ENCODE data around the gene RHOD. TPM values are rescaled to one million over a fixed set of nuclear protein-coding genes. Genes with fewer than 3 reads are reported as not detected.

Gene RHOD
- total and polyA plus RNA-seq, 7 donors: 9.7 to 56.5 (median 20.9) TPM

- intact Hi-C loops (cut with DNase I): loop anchor here in 1 of 2 donors (2.0 kb wide), 1 partner anchor 17 kb away; no protein-coding TSS in a partner anchor
- Histone ChIP-seq H3K4me1 (no peaks in the 10 kb centered on the region), H3K27ac (no peak overlapping the region), H3K27me3 (ENCODE audit: insufficient read depth in 3 of 3, low read length in 2 of 3) (no peaks in the 10 kb centered on the region), H3K36me3 (ENCODE audit: insufficient read depth in 1 of 2, low read depth in 1 of 2) (peaks cover 0 to 9% of the 10 kb centered on the region in 2 donors), H3K9me3 (no peaks in the 10 kb centered on the region), H3K4me3 (peak overlapping the region; percentile 53)
- WGBS, 3 donors: 46 to 55% (median 53%) methylated on average over 53 of the region's 53 CpGs
- ATAC-seq: peak; percentile 83 to 94 (median 87)
- DNase-seq: peak; percentile 74 to 82
- peak; percentile 79 for TF ChIP-seq CTCF (IDR thresholded peaks at IDR 0.05)
These were observed 15.0 kb downstream of the RHOD start for GRCh38 chr11:67071420-67072284.

- peaks cover 0 to 9% of the 10 kb centered on the region in 2 donors for H3K36me3 ChIP-seq (ENCODE audit: insufficient read depth in 1 of 2, low read depth in 1 of 2)
- 88 to 90% (median 88%) methylated on average over 11 of the region's 11 CpGs for WGBS, 3 donors
- intact Hi-C loops (cut with DNase I): no loop called here
- H3K9me3 ChIP-seq: no peaks in the 10 kb centered on the region
- no peaks in the 10 kb centered on the region for H3K27me3 ChIP-seq (ENCODE audit: insufficient read depth in 3 of 3, low read length in 2 of 3)
- no peaks in the 10 kb centered on the region for H3K4me1 ChIP-seq
- no peak overlapping the region for H3K4me3 ChIP-seq
- no peak for TF ChIP-seq CTCF (IDR thresholded peaks at IDR 0.05)
- no peak overlapping the region for H3K27ac ChIP-seq
- DNase-seq: no peak
- ATAC-seq: no peak
These were observed 15.6 kb downstream of the RHOD start for GRCh38 chr11:67072295-67072694.

GRCh38 chr11:67073908-67074307, 17.3 kb downstream of the RHOD start:
- intact Hi-C loops (cut with DNase I): no loop called here
- 71 to 79% (median 76%) methylated on average over 9 of the region's 9 CpGs for WGBS, 3 donors
- peaks cover 0 to 9% of the 10 kb centered on the region in 2 donors for H3K36me3 ChIP-seq (ENCODE audit: insufficient read depth in 1 of 2, low read depth in 1 of 2)

GRCh38 chr11:67076202-67076601, 19.6 kb downstream of the RHOD start:
- intact Hi-C loops (cut with DNase I): no loop called here
- DNase-seq: no peak
- TF ChIP-seq CTCF (IDR thresholded peaks at IDR 0.05): no peak

More at GRCh38 chr11:67073908-67074307, 17.3 kb downstream of the RHOD start:
- Histone ChIP-seq H3K27me3 (ENCODE audit: insufficient read depth in 3 of 3, low read length in 2 of 3) (no peaks in the 10 kb centered on the region), H3K9me3 (no peaks in the 10 kb centered on the region), H3K4me3 (no peak overlapping the region), H3K27ac (no peak overlapping the region), H3K4me1 (no peaks in the 10 kb centered on the region)
- no peak for DNase-seq
- no peak for ATAC-seq
- no peak for TF ChIP-seq CTCF (IDR thresholded peaks at IDR 0.05)

More at GRCh38 chr11:67076202-67076601, 19.6 kb downstream of the RHOD start:
- Histone ChIP-seq H3K27me3 (ENCODE audit: insufficient read depth in 3 of 3, low read length in 2 of 3) (no peaks in the 10 kb centered on the region), H3K36me3 (ENCODE audit: insufficient read depth in 1 of 2, low read depth in 1 of 2) (peaks cover 0 to 9% of the 10 kb centered on the region in 2 donors), H3K9me3 (no peaks in the 10 kb centered on the region), H3K4me1 (no peaks in the 10 kb centered on the region), H3K27ac (no peak overlapping the region), H3K4me3 (no peak overlapping the region)
- 76 to 81% (median 80%) methylated on average over 6 of the region's 6 CpGs for WGBS, 3 donors
- ATAC-seq: no peak

Data from psoas muscle (tissue), 8 donors.